ENCODE data around the gene ZNF3.

The ZNF3 gene

DNA sequence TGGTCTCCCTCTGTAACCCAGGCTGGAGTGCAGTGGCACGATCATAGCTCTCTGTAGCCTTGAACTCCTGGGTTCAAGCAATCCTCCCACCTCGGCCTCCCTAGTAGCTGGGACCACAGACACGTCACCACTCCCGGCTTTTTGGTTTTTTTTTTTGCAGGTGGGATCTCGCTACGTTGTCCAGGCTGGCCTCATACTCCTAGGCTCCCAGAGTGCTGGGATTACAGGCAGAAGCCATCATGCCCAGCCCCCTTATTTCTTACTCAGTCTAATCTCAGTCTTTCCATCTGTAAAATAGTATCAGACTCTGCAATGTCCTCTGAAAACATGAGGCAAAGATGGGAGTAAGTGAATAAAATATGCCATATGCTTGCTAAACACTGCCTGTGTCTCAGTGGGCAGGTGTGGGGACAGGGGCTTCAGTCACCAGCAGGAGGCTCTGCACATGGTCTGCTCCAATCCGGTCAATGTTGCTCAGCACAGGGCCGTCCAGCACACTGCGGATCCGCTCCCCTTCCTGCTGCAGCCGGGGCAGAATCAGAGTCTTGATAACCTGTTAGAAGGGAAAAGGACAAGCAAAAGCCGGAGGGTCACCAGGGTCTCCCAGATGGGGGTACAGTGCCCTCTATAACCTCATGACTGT is 28.1 kb upstream of the ZNF3 start:
- DNase-seq (ENCODE audit: low read depth in 1 of 2, low spot score in 1 of 2): no peak

DNA sequence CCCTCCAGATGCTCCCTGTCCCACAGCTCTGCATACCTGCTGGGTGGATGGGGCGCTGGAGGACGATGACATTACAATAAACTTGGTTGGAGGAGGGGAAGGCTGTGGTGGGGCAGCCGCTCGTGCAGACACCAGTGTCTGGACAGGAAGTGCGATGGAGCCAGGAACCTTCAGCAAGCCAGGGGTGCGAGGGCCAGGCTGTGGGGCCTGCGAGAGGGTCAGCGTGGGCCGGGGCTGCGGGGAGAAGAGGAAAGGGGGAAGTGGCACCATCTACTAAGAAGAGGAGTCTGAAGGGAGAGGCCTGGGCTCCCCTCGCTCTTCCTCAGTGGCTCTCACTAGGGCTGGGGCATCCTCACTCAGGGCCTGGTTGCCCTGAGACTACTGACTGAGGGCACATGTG is 26.4 kb upstream of the ZNF3 start:
- no peak for DNase-seq (ENCODE audit: low read depth in 1 of 2, low spot score in 1 of 2)

DNA sequence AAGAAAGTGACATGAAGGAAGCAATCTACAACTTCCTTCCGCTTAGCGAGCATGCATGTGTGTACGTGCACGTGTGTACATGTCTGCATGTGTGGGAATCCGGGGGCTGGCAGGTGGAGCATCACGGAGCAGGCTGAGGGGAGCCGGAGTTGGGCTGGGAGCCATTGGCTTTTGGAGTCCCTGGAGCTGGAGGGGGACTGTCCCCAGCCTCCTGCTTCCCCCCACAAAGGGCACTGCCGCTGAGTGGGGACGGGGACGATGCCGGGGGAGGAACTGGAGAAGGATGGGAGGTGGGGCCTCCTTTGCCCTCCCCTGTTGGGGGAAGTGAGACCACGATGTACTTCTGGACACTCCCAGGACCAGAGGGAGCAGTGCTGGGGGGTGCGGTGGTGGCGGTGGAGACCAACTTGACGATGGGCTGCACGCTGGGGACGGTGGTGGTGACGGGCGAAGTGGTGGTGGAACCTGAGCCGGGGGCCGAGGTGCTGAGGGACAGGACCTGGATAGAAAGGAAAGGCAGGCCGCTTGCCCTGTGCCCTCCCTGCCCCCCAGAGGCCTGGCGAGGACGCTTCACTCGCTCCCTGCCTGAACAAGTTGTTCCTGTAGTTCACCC is 25.7 kb upstream of the ZNF3 start:
- DNase-seq (ENCODE audit: low read depth in 1 of 2, low spot score in 1 of 2): no peak

DNA sequence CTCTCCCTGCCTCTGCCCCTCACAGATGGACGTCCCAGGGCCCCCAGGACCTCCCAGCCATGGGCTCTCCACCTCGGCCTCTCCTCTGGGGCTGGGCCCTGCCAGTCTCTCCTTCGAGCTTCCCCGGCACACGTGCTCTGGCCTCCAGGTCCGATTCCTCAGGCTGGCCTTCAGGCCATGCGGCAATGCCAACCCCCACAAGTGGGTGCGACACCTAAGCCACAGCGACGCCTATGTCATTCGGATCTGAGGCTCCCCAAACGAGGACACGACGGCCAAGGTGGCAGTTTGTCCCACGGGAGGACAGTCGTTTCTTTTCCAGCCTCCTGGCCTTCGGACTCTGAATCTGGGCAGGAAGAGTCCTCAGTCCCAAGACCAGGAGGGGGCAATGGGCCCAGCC is 25.1 kb upstream of the ZNF3 start:
- no peak for DNase-seq (ENCODE audit: low read depth in 1 of 2, low spot score in 1 of 2)

DNA sequence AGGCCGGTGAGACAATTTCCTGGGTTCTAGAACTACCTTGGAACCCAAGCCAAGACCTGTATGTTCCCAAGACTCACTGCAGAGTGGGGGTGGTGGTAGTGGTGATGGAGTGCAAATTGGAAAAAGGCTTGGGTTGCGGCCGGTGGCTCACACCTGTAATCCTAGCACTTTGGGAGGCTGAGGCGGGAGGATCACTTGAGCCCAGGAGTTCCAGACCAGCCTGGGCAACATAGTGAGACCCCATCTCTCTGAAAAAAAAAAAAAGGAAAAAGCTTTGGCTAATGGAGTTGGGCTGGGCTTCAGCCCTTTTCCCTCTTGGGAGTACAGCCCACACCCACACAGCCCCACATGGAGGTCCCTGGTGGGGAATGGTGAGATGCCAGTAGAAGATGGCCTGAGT is 24.0 kb upstream of the ZNF3 start:
- no peak for DNase-seq (ENCODE audit: low read depth in 1 of 2, low spot score in 1 of 2)

DNA sequence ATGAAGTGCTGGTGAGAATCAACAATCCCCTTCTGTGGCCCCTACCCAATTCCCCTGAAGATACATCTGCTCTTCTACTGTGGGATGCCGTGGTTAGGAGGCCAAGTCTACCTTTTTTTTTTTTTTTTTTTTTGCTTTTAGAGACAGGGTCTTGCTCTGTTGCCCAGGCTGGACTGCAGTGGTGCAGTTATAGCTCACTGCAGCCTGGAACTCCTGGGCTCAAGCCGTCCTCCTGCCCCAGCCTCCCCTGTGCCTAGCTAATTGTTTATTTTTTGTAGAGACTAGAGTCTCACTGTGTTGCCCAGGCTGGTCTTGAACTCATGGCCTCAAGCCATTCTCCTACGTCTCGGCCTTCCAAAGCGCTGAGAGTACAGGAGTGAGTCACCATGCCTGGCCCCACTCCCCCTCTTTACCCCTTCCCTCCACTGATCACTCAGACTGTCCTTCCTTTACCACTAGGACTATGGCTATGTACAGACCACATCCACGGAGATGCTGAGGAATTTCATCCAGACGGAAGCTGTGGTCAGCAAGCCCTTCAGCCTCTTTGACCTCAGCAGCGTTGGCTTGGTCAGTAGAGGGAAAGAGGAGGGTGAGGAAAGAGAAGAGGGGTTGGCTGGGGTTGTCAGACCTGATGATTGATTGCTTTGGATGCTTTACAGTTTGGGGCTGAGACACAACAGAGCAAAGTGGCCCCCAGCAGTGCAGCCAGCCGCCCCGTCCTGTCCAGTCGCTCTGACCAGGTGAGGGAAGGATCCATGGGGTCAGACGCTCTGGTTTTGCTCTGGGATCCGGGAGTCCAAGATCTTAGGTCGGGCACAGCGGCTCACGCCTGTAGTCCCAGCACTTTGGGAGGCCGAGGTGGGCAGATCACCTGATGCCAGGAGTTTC is 21.7 kb upstream of the ZNF3 start:
- no peak for DNase-seq (ENCODE audit: low read depth in 1 of 2, low spot score in 1 of 2)

DNA sequence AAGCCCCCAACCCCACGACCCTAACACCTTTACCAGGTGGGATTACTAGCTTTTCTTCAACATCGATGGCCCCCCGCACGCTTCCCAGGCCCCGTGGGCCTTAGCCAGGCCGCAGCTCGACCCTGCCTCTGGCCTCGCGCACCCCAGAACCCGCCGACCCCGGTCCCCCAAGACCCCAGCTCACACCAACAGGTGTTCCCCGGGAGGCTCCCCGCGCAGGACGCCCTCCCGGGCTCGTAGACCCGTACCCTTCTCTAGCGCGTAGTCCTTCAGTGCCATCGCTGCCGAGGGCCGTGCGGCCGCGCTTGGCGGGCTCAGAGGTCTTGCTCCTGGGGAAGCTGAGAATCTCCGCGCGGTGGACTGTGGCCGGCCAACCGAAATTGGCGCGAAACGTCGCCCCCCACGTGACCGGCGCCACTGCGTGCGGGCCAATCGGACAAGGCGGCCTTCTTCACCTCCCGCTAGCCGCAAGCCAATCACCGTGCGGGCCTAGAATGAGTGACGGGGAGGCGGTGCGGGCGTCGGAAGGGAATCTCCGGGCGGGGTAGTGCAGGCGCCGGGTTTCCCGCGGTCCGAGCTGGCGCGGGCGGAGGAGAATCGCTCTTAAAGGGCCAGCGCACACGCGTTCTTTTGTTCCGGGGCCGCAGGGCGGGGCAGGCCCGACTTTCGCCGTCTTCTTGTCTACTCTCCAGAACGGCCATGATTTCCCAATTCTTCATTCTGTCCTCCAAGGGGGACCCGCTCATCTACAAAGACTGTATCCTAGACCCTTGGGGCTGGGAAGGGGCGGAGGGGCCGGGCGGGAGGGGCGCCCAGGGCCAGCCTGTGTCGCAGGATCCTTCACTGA is 19.7 kb upstream of the ZNF3 start, which contains the start of the genes AP4M1 and MCM7:
Gene AP4M1, plus strand, starts transcription at position 628 of the 847 bp plus-strand sequence. Its CDS starts 72 bp downstream, at position 700.
Gene MCM7, minus strand, starts transcription at position 382 of the 847 bp plus-strand sequence. Its CDS starts 103 bp downstream, at position 279.
- DNase-seq (ENCODE audit: low read depth in 1 of 2, low spot score in 1 of 2): peak; percentile 90 to 95

DNA sequence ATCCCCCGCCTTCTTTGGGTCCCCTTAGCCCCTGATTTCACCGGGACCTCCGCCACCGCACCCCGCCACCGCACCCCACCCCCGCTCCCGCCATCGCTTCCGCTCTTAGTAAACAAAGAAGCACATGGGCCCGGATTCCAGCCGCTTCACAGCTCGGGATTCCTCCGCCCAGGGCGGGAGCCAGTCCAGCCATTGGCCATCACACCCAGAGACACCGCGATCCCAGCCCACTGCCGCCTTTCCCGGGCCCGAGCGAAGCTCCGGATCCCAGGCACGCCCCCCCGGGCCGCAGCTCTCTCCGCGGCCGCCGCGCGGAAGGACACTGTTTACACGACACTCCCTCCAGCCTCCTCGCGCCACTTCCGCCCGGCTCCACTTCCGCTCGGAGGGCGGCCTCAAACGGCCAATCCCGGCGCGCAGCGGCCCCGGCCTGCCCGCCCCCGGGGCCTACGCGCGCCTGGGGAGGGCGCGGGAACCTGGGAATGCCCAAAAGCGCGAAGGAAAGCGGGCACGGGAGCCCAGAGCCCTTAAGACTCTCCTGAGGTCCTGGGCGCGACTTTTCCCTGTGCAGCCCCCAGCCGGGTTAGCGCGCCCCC is 19.0 kb upstream of the ZNF3 start:
- peak; percentile 64 to 80 for DNase-seq (ENCODE audit: low read depth in 1 of 2, low spot score in 1 of 2)

DNA sequence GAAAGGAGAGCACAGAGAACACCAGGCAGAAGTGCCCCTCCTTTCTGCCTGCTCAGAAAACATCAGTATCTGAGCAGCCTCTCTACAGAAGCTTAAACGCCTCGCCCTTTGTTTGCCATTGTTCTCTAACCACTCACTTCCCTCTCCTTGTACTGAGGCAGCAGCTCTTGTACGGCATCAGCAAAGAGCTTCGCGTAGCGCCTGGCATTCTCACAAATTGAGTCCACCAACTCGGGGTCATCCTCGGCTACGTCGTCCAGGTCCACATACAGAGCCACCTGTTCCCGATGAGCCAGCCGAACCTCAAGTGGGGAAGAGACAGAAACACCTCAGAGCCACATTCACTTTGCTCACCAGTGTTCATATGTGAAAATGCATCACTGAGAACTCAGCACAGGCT is 17.9 kb upstream of the ZNF3 start:
- DNase-seq (ENCODE audit: low read depth in 1 of 2, low spot score in 1 of 2): no peak

DNA sequence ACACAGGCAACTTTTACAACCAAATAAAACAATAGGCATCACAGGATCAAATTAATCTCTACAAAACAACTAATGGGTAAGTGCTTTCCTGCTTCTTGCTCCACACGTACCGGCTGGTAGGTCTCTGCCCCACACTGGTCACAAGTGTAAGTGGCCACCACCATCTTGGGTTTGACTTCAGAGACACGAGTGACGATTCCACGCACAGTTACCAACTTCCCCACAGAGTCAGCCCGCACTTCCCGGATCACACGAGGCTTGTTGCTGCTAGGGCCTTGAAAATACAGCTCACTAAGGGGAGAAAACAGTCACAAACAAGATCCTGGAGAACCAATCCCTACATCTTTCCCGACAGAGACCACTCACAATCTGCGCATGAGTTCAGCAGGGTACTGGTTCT is 17.4 kb upstream of the ZNF3 start:
- no peak for DNase-seq (ENCODE audit: low read depth in 1 of 2, low spot score in 1 of 2)

DNA sequence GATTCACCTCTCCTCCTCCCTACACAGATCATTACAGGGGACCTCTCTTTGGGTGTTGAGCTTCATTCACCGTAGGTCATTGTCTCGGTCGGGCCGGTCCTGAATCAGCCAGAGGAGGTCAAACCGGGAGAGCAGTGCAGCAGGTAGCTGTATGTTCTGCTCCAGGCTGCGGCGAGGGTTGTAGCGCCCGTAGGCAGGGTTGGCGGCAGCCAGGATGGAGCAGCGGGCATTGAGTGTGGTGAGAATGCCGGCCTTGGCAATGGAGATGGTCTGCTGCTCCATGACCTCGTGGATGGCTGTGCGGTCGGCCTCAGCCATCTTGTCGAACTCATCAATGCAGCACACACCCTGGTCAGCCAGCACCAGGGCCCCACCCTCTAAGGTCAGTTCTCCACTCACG is 14.2 kb upstream of the ZNF3 start:
- no peak for DNase-seq (ENCODE audit: low read depth in 1 of 2, low spot score in 1 of 2)

DNA sequence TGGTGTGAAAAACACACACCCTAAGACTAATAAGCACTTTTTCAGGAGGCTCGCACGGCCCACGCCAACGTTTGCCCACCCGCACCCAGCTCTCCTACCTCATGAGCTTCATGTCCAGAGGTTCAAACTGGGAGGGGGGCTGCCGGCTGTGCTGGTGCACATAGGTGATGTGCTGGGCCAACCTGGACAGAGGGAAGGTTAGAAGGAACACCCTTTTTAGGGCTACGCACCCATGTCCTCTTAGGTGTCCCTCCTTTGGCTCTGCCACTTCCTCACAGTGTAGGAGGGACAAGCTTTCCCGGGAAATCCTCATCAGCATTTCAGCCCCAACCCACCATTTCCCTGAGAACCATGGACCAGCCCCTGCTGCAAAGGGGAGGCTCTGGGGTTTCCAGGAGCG is 13.8 kb upstream of the ZNF3 start:
- no peak for DNase-seq (ENCODE audit: low read depth in 1 of 2, low spot score in 1 of 2)

DNA sequence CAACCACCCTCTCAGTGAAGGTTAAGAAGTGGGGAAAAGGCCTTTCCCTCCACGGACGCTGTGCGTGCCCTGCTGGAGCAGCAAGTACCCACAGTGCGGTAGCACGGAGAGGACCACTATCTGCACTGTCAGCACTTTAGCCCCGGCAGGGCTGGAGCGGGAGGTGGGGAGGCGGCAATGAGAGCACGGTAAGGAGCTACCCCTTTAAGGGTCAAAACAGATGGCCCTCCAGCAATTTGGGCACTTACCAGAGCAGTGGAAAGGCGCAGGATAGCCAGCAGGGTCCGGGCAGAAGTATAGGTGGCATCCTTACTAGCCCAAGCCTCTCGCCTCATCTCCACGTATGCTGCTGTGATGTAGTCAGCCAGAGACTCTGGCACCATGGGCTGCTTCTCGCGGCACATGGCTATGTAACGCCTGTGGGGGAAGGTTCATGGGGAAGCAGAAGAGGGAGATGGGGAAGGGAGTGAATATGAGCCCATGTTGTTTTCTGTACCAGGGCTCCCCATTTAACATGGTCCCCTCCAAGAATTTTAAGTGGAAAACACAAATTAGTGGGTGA is 12.5 kb upstream of the ZNF3 start:
- no peak for DNase-seq (ENCODE audit: low read depth in 1 of 2, low spot score in 1 of 2)

DNA sequence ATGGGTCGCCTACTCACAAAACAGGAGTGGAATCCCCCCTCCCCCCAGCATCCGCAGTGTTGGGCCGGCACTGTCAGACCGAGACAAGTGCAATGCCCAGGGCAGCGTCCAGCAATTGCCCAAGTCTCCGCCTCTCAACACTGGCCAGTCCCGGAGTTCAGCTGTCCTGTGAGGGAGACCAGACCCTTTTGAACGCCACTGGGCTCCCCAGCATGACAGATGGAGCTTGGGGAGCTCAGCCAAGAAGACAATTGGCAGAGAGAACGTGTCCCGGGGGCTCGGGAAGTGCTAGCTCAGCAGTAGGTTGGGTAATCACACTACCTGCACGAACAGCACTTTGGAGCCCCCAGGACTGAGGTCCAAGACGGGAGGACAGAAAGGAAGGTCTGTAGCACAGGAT is 12.0 kb upstream of the ZNF3 start:
- DNase-seq (ENCODE audit: low read depth in 1 of 2, low spot score in 1 of 2): no peak

DNA sequence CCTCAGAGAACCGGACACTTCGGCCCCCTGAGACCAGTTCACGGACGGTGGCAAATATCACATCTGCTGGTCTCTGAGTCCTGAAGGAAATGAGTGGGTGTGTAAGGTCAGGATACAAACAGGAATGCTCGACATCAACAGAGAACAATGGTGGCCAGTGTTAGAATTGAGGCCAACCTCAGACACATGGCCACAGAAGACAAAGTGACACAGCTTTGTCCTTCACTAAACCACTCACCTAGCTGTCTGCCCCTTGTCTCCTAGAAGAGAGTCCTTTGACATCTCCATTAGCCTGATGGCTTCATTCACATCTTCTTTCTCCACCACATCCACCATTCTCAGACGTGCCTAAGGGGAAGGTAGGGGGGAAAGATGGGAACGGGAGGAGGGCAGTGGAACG is 11.5 kb upstream of the ZNF3 start:
- DNase-seq (ENCODE audit: low read depth in 1 of 2, low spot score in 1 of 2): no peak

DNA sequence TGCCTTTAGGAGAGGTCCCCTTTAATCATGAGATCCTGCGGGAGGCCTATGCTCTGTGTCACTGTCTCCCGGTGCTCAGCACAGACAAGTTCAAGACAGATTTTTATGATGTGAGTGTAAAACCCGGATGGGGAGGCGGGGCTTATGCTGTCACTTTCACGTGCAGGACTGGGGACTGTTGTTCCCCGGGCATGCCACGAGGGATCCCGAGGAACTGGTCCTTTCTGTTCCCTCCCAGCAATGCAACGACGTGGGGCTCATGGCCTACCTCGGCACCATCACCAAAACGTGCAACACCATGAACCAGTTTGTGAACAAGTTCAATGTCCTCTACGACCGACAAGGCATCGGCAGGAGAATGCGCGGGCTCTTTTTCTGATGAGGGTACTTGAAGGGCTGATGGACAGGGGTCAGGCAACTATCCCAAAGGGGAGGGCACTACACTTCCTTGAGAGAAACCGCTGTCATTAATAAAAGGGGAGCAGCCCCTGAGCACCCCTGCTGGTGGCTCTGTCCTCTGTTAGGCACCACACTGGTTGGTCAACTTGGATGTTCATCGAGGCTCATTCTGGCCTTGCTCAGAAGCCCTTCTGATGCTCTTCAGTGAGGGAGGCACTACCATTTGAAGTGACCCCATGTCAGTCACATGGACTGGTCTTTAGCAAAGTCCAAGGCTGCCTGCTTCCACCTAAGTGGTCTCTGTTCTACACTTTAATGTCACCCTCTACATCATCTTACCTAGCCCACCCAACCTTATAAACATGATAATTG is 10.1 kb upstream of the ZNF3 start:
- no peak for DNase-seq (ENCODE audit: low read depth in 1 of 2, low spot score in 1 of 2)

DNA sequence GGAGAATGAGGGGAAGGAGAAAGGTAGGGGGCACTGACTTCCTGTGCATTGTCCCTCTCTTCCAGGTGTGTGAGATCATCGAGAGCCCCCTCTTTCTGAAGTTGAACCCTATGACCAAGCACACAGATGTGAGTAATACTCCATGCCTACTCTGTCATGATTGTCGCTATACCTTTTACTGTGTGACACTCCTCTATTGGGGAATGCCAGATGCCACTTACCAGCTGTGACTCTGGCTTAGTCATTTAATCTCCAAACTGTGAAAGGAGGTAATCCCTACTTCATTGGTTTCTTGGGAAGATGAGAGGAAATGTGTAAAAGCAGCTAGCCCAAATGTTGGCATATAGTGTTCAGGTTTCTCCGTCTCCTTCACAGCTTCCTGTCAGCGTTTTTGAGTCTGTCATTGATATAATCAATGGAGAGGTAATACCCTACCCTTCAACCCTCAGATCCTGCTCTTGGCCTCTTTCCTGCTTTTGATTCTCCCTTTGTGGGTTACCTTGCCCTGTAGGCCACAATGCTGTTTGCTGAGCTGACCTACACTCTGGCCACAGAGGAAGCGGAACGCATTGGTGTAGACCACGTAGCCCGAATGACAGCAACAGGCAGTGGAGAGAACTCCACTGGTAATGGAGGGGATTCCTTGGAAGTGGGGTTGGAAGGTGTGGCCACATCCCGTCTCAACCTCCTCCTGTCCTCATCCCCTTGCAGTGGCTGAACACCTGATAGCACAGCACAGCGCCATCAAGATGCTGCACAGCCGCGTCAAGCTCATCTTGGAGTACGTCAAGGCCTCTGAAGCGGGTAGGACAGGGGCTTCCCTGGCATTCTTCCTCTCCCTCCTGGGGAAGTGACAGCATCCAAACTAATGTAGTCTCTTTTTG is 9.2 kb upstream of the ZNF3 start:
- no peak for DNase-seq (ENCODE audit: low read depth in 1 of 2, low spot score in 1 of 2)

DNA sequence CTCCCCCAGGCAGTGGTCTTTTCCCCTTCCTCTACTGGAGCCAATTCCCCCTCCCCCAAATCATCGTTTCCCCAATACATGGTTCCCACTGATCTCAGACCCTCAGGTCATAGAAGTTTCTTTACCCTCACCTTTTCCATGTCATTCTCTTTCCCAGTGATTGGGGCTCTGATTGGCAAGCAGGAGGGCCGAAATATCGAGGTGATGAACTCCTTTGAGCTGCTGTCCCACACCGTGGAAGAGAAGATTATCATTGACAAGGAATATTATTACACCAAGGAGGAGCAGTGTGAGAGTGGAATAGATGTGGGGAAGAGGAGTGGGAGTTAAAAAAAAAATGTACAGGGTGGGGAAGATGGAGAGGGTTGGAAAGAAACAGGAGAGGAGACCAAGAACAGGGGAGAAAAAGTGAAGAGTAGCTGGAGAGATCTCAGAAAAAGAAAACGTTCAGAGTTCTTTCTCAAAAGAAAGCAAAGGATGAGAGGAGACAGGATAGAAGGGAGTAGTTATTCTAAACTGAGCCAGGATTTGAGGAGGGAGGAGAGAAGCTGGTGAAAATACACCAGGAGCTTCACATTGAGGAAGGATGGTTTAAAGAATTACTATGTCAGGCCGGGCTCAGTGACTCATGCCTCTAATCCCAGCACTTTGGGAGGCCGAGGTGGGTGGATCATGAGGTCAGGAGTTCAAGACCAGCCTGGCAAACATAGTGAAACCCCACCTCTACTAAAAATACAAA is 8.1 kb upstream of the ZNF3 start:
- no peak for DNase-seq (ENCODE audit: low read depth in 1 of 2, low spot score in 1 of 2)

All from activated T-helper 1 cell treated with anti-CD3 and anti-CD28 coated beads, Interleukin-2, amount 50 U/mL, for 16 hours (primary cell).